ENCODE data around the gene KLHDC2.

DNA sequence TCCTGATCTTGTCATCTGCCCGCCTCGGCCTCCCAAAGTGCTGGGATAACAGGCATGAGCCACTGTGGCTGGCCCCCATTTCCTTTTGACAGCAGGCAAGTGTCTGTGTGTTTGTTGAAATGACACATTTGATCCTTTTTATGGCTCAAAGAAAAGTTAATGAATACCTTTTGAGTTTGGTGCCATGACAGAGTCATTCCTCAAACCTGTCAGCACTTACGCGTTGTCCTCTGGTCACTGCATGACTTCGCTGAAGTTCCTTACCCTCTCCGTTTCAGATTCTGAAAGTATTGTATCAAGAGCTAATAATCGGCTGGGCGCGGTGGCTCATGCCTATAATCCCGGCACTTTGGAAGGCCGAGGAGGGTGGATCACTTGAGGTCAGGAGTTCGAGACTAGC is 52.2 kb downstream of the KLHDC2 start:
- TF ChIP-seq, protein P1, sequence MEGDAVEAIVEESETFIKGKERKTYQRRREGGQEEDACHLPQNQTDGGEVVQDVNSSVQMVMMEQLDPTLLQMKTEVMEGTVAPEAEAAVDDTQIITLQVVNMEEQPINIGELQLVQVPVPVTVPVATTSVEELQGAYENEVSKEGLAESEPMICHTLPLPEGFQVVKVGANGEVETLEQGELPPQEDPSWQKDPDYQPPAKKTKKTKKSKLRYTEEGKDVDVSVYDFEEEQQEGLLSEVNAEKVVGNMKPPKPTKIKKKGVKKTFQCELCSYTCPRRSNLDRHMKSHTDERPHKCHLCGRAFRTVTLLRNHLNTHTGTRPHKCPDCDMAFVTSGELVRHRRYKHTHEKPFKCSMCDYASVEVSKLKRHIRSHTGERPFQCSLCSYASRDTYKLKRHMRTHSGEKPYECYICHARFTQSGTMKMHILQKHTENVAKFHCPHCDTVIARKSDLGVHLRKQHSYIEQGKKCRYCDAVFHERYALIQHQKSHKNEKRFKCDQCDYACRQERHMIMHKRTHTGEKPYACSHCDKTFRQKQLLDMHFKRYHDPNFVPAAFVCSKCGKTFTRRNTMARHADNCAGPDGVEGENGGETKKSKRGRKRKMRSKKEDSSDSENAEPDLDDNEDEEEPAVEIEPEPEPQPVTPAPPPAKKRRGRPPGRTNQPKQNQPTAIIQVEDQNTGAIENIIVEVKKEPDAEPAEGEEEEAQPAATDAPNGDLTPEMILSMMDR (IDR thresholded peaks at IDR 0.05): no peak
- TF ChIP-seq ZFX (IDR thresholded peaks at IDR 0.05; ENCODE audit: borderline replicate concordance): no peak

Measured in 22Rv1 (cell line).